Body of pancreas (tissue), 4 donors: ENCODE measurements around the gene MED12L. TPM values are rescaled to one million over a fixed set of nuclear protein-coding genes. Genes with fewer than 3 reads are reported as not detected.
A peak's percentile ranks its signal among the peaks of the same experiment; 100 is the strongest.

Experiments
- ATAC-seq: fragments of 150-250 bp; one replicate; pipeline ENCODE4 v1.9.1; 2016
- DNase-seq, 4 donors: peaks; one replicate each; pipeline ENCODE4 v3.0.0-alpha.2; 2019
- H3K27ac ChIP-seq, 4 donors: fragments of 200-600 bp; sonication (generic); 1 replicate in 3 of 4; 2 replicates in 1 of 4; pipeline versions ENCODE4 v1.5.1 to v1.6.1; 2016 to 2019; ENCODE audit warnings: mild to moderate bottlenecking in 1 of 4, mixed read lengths in 1 of 4, moderate library complexity in 1 of 4
- H3K27me3 ChIP-seq, 2 donors: fragments of 200-600 bp; sonication (generic); one replicate each; pipeline ENCODE4 v1.6.0; 2016; ENCODE audit warnings: mild to moderate bottlenecking in 1 of 2
- H3K36me3 ChIP-seq, 2 donors: fragments of 200-600 bp; sonication (generic); replicated peaks in 1 of 2; 2 replicates each; pipeline ENCODE4 v1.5.1; 2016; ENCODE audit warnings: low read depth in 2 of 2; ENCODE audit not compliant: insufficient read depth in 1 of 2
- H3K4me1 ChIP-seq: fragments of 200-600 bp; sonication (generic); one replicate; pipeline ENCODE4 v1.6.0; 2016
- H3K4me3 ChIP-seq, 2 donors: fragments of 200-600 bp; sonication (generic); 1 replicate in 1 of 2; 2 replicates in 1 of 2; pipeline ENCODE4 v1.5.1; 2016 to 2019
- H3K9me3 ChIP-seq, 3 donors: fragments of 200-600 bp; sonication (generic); 1 replicate in 2 of 3; 2 replicates in 1 of 3; pipeline ENCODE4 v1.5.1; 2016
- POLR2A ChIP-seq, 3 donors: fragments of 450-650 bp; IDR thresholded peaks; one replicate each; pipeline ENCODE4 v1.6.1; 2016; ENCODE audit warnings: antibody characterized with exemption in 3 of 3, mild to moderate bottlenecking in 2 of 3
- WGBS, 2 donors: methylation state at CpG; one replicate each; pipeline ENCODE4 v1.1.5; 2017; 5-methylcytosine and 5-hydroxymethylcytosine counted together
- intact Hi-C: fragments of 100-400 bp; cut with DNase I; formaldehyde crosslinking; loops from one replicate; pipeline ENCODE4 v1.15.1; 2023
- total RNA-seq, 2 donors: library from RNA; depleted of rRNA; stranded (reverse); fragments of >200 nt; gene quantifications; one replicate each; pipeline ENCODE4 v1.1.0, GENCODE V29; 2016
- TF ChIP-seq, protein P1 (sequence below), 7 experiments: fragments of 450-650 bp in 4 of 7; fragments of 200-600 bp in 3 of 7; sonication (generic) in 3 of 7; IDR thresholded peaks; one replicate each; pipeline ENCODE4 v1.5.1; 2016 to 2019; ENCODE audit warnings: antibody characterized with exemption in 7 of 7

The MED12L gene
- total RNA-seq, 2 donors from 2014 or later = 0.33 to 0.78 TPM

DNA sequence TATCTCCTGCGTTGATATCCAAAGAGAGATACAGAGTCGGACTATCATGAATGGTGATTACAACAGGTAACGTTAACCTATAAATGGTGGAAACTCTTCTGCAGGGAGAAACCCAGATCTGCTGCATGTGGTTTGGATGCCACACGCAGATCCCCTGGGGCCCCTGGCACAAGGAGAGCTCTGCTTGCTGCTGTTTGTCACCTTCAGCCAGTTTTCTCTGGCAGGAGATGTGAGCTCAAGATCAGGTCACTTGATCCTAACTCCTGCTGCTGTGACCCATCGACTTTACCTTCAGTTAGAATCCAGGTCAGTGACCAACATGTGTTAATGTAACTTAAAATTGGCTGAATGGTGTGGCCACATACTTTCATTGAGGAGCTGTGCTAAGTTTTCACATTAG, 141.4 kb downstream of the MED12L start:
- no peak for DNase-seq
- intact Hi-C loops = loop anchor here (5.0 kb wide), 1 partner anchor 60 kb away; no protein-coding TSS in a partner anchor
- Histone ChIP-seq H3K4me3 (no peak overlapping the region), H3K36me3 (no peaks in the 10 kb centered on the region), H3K9me3 (no peaks in the 10 kb centered on the region), H3K27me3 (no peaks in the 10 kb centered on the region), H3K4me1 (peaks cover 10% of the 10 kb centered on the region), H3K27ac (no peak overlapping the region)
- 72 to 75% methylated on average over 5 of the region's 5 CpGs for WGBS, 2 donors
- TF ChIP-seq POLR2A (IDR thresholded peaks at IDR 0.05) = no peak
- TF ChIP-seq, protein P1, sequence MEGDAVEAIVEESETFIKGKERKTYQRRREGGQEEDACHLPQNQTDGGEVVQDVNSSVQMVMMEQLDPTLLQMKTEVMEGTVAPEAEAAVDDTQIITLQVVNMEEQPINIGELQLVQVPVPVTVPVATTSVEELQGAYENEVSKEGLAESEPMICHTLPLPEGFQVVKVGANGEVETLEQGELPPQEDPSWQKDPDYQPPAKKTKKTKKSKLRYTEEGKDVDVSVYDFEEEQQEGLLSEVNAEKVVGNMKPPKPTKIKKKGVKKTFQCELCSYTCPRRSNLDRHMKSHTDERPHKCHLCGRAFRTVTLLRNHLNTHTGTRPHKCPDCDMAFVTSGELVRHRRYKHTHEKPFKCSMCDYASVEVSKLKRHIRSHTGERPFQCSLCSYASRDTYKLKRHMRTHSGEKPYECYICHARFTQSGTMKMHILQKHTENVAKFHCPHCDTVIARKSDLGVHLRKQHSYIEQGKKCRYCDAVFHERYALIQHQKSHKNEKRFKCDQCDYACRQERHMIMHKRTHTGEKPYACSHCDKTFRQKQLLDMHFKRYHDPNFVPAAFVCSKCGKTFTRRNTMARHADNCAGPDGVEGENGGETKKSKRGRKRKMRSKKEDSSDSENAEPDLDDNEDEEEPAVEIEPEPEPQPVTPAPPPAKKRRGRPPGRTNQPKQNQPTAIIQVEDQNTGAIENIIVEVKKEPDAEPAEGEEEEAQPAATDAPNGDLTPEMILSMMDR (IDR thresholded peaks at IDR 0.05) = no peak
- no peak for ATAC-seq

GRCh38 chr3:151227266-151227806, 141.9 kb downstream of the MED12L start:
- H3K36me3 ChIP-seq = no peaks in the 10 kb centered on the region
- intact Hi-C loops = loop anchor here (5.0 kb wide), 1 partner anchor 60 kb away; no protein-coding TSS in a partner anchor
- no peak overlapping the region for H3K4me3 ChIP-seq
- ATAC-seq = no peak
- H3K27ac ChIP-seq = no peak overlapping the region
- no peak for DNase-seq
- no peaks in the 10 kb centered on the region for H3K9me3 ChIP-seq
- TF ChIP-seq POLR2A (IDR thresholded peaks at IDR 0.05) = no peak
- TF ChIP-seq, protein P1 (IDR thresholded peaks at IDR 0.05) = no peak
- peaks cover 10% of the 10 kb centered on the region for H3K4me1 ChIP-seq
- 64 to 66% methylated on average over 6 of the region's 6 CpGs for WGBS, 2 donors
- no peaks in the 10 kb centered on the region for H3K27me3 ChIP-seq

DNA sequence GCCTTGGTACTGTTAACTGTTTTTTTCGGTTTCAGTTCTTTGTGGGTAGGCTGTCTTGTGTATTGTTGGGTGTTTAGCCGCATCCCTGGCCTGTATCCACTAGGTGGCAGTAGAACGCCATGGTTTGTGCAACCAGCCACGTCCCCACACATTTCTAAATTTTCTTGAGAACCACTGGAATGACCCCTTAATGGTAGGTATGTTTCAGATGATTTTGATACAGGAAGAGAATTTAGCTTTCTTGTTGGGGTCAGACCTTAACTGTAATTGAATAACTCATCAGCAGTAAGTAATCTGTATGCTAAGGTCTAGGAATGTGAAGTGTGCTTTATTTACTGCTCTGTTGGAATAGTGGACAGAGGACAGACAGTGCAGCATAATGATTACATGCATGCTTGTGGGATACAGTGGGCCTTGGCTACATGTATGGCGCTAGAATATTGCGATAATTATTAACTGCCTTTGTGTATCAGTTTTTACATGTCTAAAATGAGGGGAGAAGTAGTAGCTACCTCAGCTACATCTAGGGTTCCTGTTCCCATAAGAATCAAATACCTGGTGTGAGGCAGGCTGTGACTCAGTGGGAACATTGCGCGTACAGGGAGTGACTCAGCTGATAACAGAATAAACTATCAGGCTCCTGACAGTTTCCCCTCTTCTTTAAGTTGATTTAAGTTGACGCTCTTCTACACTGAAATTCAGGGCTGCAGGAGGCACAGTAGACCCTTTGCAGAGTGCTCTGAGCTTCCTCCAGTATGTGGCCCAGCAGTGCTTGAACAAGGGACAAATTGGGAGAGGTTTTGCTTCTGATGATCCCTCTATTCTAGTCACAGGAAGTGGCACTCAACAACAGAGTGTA, 142.6 kb downstream of the MED12L start:
- TF ChIP-seq, protein P1 (IDR thresholded peaks at IDR 0.05) = peak; percentile 78 to 90 (median 88)
- TF ChIP-seq POLR2A (IDR thresholded peaks at IDR 0.05) = no peak
- Histone ChIP-seq H3K27me3 (no peaks in the 10 kb centered on the region), H3K9me3 (no peaks in the 10 kb centered on the region), H3K4me3 (no peak overlapping the region), H3K27ac (no peak overlapping the region), H3K4me1 (peaks cover 10% of the 10 kb centered on the region), H3K36me3 (no peaks in the 10 kb centered on the region)
- peak; percentile 77 for ATAC-seq
- WGBS, 2 donors = 23 to 27% methylated on average over 9 of the region's 9 CpGs
- DNase-seq = peak; percentile 70 to 79 (median 74)
- intact Hi-C loops = loop anchor here (5.0 kb wide), 1 partner anchor 59 kb away; no protein-coding TSS in a partner anchor

GRCh38 chr3:151228666-151229040, 143.2 kb downstream of the MED12L start:
- TF ChIP-seq POLR2A (IDR thresholded peaks at IDR 0.05) = no peak
- TF ChIP-seq, protein P1 (IDR thresholded peaks at IDR 0.05) = no peak
- DNase-seq = no peak
- H3K27me3 ChIP-seq = no peaks in the 10 kb centered on the region
- WGBS, 2 donors = 61 to 64% methylated on average over 1 of the region's 1 CpG
- H3K4me3 ChIP-seq = no peak overlapping the region
- no peaks in the 10 kb centered on the region for H3K9me3 ChIP-seq
- no peaks in the 10 kb centered on the region for H3K36me3 ChIP-seq
- ATAC-seq = no peak
- H3K4me1 ChIP-seq = peaks cover 10% of the 10 kb centered on the region
- intact Hi-C loops = loop anchor here (5.0 kb wide), 1 partner anchor 59 kb away; no protein-coding TSS in a partner anchor
- H3K27ac ChIP-seq = no peak overlapping the region
